Dermis microvascular lymphatic vessel endothelial cell (primary cell): ENCODE results near the gene STK33. TPM values are rescaled to one million over a fixed set of nuclear protein-coding genes. Genes with fewer than 3 reads are reported as not detected.

Experiments used
- DNase-seq, 2 donors: peaks; one replicate each; pipeline versions ENCODE4 v3.0.0 to v3.0.0-alpha.2; 2010; ENCODE audit warnings: low read depth in 2 of 2
- total RNA-seq: library from RNA; depleted of rRNA; stranded (reverse); fragments of >200 nt; gene quantifications from 2 replicates; pipeline ENCODE4 v1.2.1, GENCODE V29; 2014

The STK33 gene
- total RNA-seq, 1 donor from 2014 or later: 0.64 TPM

- no peak for DNase-seq
These were observed 9.7 kb upstream of the STK33 start for GRCh38 chr11:8603696-8604077.

DNA sequence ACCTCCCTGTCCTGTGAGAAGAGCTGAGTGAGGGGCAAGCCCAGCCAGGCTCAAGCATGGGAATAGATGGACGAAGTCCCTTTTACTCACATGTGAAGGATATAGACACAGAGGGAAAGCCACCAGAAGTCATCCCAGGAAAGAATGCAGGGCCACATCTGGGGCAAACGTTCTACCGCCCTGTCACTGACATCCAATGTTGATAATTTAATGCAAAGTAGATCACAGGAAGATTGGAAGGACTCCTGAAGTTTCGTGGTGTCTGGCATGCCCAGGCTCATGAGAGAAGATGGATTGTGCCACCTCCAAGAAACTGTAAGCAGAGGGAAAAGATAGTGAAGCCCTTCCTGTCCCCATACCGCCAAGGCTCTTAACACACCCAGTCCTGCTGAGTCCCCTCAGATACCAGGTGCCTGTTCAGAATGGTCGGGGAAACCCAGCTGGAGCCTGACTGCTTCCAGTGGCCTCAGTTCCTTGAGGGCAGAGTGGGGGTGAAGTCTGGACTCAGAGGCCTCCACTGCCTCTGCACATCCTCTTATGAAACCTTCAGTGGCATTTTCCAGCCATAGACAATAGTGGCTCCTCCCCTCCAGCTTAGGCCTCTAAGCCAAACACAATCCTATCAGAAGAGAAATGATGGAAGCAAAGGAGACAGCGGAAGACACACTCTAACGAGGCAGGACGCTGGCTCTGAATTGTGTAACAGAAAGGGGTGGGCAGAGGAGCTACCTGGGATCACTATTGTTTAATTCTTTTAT lies 7.5 kb upstream of the STK33 start:
- no peak for DNase-seq

GRCh38 chr11:8598506-8598905 lies 4.5 kb upstream of the STK33 start:
- no peak for DNase-seq

GRCh38 chr11:8597182-8597581 lies 3.2 kb upstream of the STK33 start:
- DNase-seq: no peak

DNA sequence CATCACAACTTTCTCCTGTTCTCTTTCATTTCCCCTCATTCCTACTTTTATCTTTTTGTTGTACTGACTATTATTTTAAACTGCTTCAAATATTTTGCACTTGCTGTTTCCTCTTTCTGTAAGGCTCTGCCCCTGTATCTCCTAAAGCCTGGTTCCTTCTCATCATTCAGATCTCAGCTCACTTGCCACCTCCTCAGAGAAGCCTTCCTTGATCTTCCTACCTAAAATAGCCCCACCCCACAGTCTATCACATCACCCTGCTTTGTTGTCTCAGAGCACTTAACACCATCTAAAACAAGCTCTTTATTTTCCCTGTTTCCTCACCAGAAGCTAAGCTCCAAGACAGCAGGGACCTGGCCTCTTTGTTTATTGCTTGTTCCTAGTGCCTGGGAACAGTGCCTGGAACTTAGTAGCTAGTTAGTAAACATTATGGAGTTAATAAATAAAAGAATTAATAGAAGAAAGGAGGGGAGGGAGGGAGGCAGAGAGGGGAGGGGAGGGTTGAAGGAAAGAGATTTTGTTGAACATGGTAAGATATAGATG lies 2.5 kb upstream of the STK33 start:
- DNase-seq: no peak

GRCh38 chr11:8593455-8593854 lies 573 bp downstream of the STK33 start:
- DNase-seq: no peak

GRCh38 chr11:8587915-8588314 lies 6.1 kb downstream of the STK33 start:
- DNase-seq: no peak

- DNase-seq: no peak
These were observed 7.2 kb downstream of the STK33 start for GRCh38 chr11:8586805-8587204.

- DNase-seq: no peak
These were observed 7.8 kb downstream of the STK33 start for GRCh38 chr11:8586184-8586583.

DNA sequence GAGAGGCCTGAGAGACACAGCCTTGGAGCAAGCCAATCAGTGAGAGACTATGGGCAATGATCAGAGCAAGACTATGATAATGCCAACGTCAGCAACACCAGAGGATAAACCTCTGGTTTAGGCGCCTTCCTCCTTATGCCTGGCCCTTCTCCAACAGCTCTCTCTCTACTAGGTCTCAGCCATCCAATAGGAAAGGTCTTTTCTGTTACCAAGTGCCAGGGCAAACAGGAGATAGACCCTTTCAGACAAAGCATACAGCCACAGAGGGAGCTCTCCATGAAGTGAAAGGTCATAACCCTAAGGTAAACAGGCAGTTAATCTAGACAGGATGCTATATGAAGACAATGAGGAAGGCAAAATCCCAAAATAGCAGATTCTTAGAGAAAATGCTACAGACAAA lies 9.5 kb downstream of the STK33 start:
- DNase-seq: no peak

DNA sequence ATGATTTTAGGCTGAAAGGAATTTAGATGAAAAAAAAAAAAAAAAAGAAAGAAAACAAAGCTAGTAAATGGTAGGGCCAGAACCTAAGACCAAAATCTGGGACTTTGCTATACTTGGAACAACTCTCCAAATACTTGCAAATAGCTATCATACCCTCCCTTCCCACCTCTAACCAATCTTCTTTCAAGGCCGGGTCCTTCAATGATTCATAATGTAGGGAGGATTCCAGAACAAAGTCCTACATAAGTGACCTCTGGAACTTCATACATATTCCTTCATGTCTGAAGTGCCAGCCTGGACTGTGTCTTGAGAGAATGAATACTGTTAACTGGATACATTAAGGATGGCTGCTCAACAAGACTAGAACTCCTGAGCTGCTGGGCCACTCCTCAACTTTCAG lies 9.9 kb downstream of the STK33 start:
- DNase-seq: no peak

DNA sequence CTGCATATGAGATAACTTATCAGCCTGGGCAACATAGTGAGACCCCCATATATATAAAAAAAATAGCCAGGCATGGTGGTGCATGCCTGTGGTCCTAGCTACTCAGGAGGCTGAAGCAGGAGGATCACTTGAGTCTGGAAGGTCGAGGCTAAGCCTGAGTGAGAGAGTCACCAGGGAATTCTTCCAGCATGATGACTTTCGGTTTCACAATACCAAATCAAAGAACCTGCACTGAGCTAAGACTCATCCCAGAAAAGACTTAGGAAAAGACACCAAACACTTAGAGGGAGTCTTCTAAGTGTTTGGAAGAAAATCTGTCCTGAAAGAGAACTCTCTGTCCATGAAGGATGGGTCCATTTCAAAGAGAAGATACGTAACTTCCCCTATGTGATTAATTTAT lies 12.7 kb downstream of the STK33 start:
- DNase-seq: no peak

- no peak for DNase-seq
These were observed 16.0 kb downstream of the STK33 start for GRCh38 chr11:8577791-8578581.

DNA sequence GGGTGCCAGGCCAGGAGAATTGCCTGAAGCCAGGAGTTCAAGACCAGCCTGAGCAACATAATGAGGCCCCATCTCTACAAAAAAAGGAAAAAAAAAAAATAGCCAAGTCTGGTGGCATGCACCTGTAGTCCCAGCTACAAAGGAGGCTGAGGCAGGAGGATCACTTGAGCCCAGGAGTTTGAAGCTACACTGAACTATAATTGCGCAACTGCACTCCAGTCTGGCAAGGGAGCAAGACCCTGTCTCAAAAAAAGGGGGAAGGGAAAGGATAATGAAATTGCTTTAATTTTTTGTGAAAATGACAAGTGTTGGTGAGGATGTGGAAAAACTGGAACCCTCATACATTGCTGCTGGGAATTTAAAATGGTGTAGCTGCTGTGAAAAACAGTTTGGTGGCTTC lies 19.2 kb downstream of the STK33 start:
- no peak for DNase-seq

DNA sequence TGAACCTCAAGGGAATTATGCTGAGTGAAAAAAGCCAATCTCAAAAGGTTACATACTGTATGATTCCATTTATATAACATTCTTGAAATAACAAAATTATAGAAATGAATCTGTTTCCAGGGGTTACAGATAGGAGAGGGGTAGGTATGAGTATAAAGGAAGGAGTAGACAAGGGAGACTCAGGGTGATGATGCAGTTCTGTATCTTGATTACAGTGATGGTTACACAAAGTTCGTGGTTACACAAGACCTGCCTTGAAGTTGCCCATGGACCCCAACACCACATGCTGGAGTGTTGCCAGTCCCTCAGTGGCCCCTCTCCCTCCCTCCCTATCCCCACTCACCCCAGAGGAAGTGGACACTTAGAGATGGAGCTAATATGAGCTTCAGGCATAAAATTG lies 20.3 kb downstream of the STK33 start:
- no peak for DNase-seq

DNA sequence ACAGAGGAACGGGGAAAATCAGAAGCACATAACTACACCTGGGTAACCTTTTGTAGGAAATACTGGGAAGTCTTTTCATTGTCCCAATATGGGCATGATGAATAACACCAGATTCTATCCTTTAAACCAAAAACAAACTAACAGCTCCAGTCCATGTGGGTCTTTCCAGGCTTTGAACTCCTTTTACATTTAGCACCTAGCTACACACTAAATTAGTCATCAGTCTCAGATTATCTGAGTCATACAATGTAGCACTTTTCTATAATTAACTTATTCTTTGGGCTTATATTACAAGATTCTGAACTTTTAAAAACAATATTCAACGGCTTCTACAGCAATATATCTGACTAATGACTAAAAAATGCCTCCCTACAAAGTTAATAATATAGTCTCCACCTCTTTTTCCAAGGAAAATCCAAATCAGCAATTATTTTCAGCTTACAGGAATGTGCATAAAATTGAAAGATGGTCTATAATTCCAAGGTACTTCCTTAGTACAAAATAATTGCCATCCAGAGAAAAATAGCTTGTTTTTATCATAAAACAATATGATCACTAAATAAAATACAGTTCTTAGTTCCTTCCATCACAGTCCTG lies 26.3 kb downstream of the STK33 start:
- peak in 1 of 2 donors; percentile 15 for DNase-seq

GRCh38 chr11:8566613-8567210 lies 27.3 kb downstream of the STK33 start:
- DNase-seq: peak; percentile 22 to 48

- DNase-seq: no peak
These were observed 29.5 kb downstream of the STK33 start for GRCh38 chr11:8564526-8564925.

DNA sequence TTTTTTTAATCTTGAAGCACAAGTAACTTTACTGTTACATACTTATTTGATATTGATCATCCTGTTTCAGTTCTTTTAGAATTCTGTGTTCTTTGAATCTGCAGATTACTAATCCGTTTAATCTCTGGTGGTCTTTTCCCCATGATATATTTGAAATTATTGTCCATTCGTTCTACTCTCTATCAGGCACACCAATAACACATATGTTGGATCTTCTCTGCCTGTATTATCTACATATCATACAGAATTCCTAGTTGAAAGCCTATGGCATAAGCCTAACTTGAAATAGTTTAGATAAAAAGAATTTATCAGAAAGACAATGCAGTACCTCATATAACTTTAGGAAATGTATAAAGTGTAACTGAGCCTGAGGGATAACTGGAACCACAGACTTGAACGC lies 32.6 kb downstream of the STK33 start:
- DNase-seq: no peak

- DNase-seq: no peak
These were observed 35.6 kb downstream of the STK33 start for GRCh38 chr11:8558436-8558835.

DNA sequence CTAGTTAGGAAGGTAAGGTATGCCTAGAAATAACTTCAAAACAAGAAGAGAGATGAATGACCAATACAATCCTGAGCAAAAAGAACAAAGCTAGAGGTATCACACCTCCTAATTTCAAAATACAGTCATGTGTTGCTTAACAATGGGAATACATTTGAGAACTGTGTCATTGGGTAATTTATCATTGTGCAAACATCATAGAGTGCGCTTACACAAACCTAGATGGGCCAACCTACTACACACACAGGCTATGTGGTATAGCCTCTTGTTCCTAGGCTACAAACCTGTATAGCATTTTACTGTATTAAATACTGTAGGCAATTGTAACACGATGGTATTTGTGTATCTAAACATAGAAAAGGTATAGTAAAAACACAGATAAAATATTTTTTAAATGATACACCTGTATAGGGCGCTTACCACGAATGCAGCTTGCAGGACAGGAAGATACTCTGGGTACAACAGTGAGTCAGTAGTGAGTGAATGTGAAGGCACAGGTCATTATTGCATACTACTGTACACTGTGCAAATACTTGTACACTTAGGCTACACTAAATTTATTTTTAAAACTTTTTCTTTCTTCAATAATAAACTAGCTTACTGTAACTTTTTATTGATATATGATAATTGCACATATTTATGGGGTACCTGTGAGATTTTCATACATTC lies 48.2 kb downstream of the STK33 start:
- DNase-seq: no peak
